Amniotic stem cell (primary cell): ENCODE measurements around the gene STXBP5.

ENCODE experiments used
- DNase-seq: peaks from one replicate; lab custom pipeline; 2025; lab: John Stamatoyannopoulos, UW

STXBP5 gene

GRCh38 chr6:147211349-147211748, 7.1 kb downstream of the STXBP5 start:
- DNase-seq: no peak

- no peak for DNase-seq
Observed at GRCh38 chr6:147211831-147212230, 7.6 kb downstream of the STXBP5 start.

- no peak for DNase-seq
Observed at GRCh38 chr6:147212622-147213021, 8.4 kb downstream of the STXBP5 start.

- no peak for DNase-seq
Observed at GRCh38 chr6:147213772-147214171, 9.6 kb downstream of the STXBP5 start.

GRCh38 chr6:147214248-147215227, 10.3 kb downstream of the STXBP5 start:
- DNase-seq: no peak

GRCh38 chr6:147216915-147217314, 12.7 kb downstream of the STXBP5 start:
- no peak for DNase-seq

GRCh38 chr6:147217840-147218404, 13.7 kb downstream of the STXBP5 start:
- no peak for DNase-seq

GRCh38 chr6:147218797-147219196, 14.6 kb downstream of the STXBP5 start:
- no peak for DNase-seq

GRCh38 chr6:147219463-147219862, 15.2 kb downstream of the STXBP5 start:
- no peak for DNase-seq

- DNase-seq: no peak
Observed at GRCh38 chr6:147220345-147220744, 16.1 kb downstream of the STXBP5 start.

GRCh38 chr6:147221739-147222138, 17.5 kb downstream of the STXBP5 start:
- no peak for DNase-seq

GRCh38 chr6:147222160-147222838, 18.1 kb downstream of the STXBP5 start:
- no peak for DNase-seq

- DNase-seq: no peak
Observed at GRCh38 chr6:147223736-147224135, 19.5 kb downstream of the STXBP5 start.

- DNase-seq: no peak
Observed at GRCh38 chr6:147226163-147226724, 22.0 kb downstream of the STXBP5 start.

GRCh38 chr6:147226877-147227276, 22.7 kb downstream of the STXBP5 start:
- DNase-seq: no peak

- DNase-seq: no peak
Observed at GRCh38 chr6:147227770-147228320, 23.6 kb downstream of the STXBP5 start.

GRCh38 chr6:147231589-147231988, 27.4 kb downstream of the STXBP5 start:
- no peak for DNase-seq

GRCh38 chr6:147234685-147235084, 30.5 kb downstream of the STXBP5 start:
- no peak for DNase-seq

GRCh38 chr6:147238164-147238563, 33.9 kb downstream of the STXBP5 start:
- DNase-seq: no peak

GRCh38 chr6:147238906-147239305, 34.7 kb downstream of the STXBP5 start:
- DNase-seq: no peak

GRCh38 chr6:147244832-147245231, 40.6 kb downstream of the STXBP5 start:
- DNase-seq: no peak

- no peak for DNase-seq
Observed at GRCh38 chr6:147245693-147246092, 41.5 kb downstream of the STXBP5 start.
